T-cell (primary cell): ENCODE data around the gene CUBN. TPM values are rescaled to one million over a fixed set of nuclear protein-coding genes. Genes with fewer than 3 reads are reported as not detected.

Experiments
- ATAC-seq, 4 experiments: fragments of 200-7000 bp in 3 of 4; fragments of 150-1000 bp in 1 of 4; cut with Tn5 transposase; replicated peaks in 1 of 4; 1 replicate in 3 of 4; 2 replicates in 1 of 4; pipeline ENCODE4 v1.10.0; 2021; ENCODE audit warnings: moderate library complexity in 3 of 4, mild to moderate bottlenecking in 2 of 4, moderate number of reproducible peaks in 1 of 4
- CTCF ChIA-PET, 2 donors: fragments of 300-600 bp; sonication (Branson Sonifier 250); formaldehyde crosslinking; loops; one replicate each; lab custom pipeline; 2022; ENCODE audit warnings: antibody characterized with exemption in 2 of 2; lab: Charles Lee
- POLR2A ChIA-PET, 2 donors: fragments of 300-600 bp; sonication (Branson Sonifier 250); formaldehyde crosslinking; loops; one replicate each; lab custom pipeline; 2022; ENCODE audit warnings: antibody characterized with exemption in 2 of 2; lab: Charles Lee
- DNase-seq, 35 experiments: peaks; one replicate each; pipeline versions ENCODE4 v3.0.0 to v3.0.0-alpha.2; 2013 to 2023
- H3K27ac ChIP-seq: one replicate; pipeline ENCODE4 v1.5.1; 2013; ENCODE audit warnings: low read length
- H3K27me3 ChIP-seq, 2 experiments: replicated peaks in 1 of 2; 1 replicate in 1 of 2; 2 replicates in 1 of 2; pipeline versions ENCODE4 v1.6.1 to v1.7.0; 2013; ENCODE audit warnings: low read length in 1 of 2, mixed read lengths in 1 of 2; ENCODE audit not compliant: control insufficient read depth in 2 of 2, insufficient read depth in 2 of 2; ENCODE audit errors: extremely low read depth in 1 of 2
- H3K36me3 ChIP-seq, 2 donors: 1 replicate in 1 of 2; 2 replicates in 1 of 2; pipeline versions ENCODE4 v1.6.1 to v1.7.0; 2013; ENCODE audit warnings: low read length in 1 of 2; ENCODE audit not compliant: control insufficient read depth in 2 of 2, insufficient read depth in 1 of 2; ENCODE audit errors: extremely low read depth in 1 of 2
- H3K4me1 ChIP-seq, 2 experiments: 1 replicate in 1 of 2; 2 replicates in 1 of 2; pipeline versions ENCODE4 v1.6.1 to v1.7.0; 2013; ENCODE audit warnings: low read length in 2 of 2, mixed read lengths in 1 of 2; ENCODE audit not compliant: insufficient read depth in 2 of 2, control insufficient read depth in 1 of 2; ENCODE audit errors: extremely low read depth in 1 of 2
- H3K4me3 ChIP-seq, 2 donors: 1 replicate in 1 of 2; 2 replicates in 1 of 2; pipeline versions ENCODE4 v1.5.1 to v1.7.0; 2013; ENCODE audit warnings: mild to moderate bottlenecking in 2 of 2, low read length in 1 of 2, moderate library complexity in 1 of 2; ENCODE audit not compliant: control insufficient read depth in 1 of 2; ENCODE audit errors: extremely low read depth in 1 of 2
- H3K9me3 ChIP-seq: 2 replicates; pipeline ENCODE4 v1.7.0; 2013
- H3K27ac Mint-ChIP-seq, 2 donors: one replicate each; pipeline ENCODE4 v1.8.0; 2020 to 2021; ENCODE audit warnings: mild to moderate bottlenecking in 2 of 2, mixed read lengths in 2 of 2
- H3K27me3 Mint-ChIP-seq, 2 donors: one replicate each; pipeline ENCODE4 v1.8.0; 2021 to 2022; ENCODE audit warnings: mixed read lengths in 2 of 2
- H3K36me3 Mint-ChIP-seq: one replicate; pipeline ENCODE4 v1.8.0; 2021; ENCODE audit warnings: mixed read lengths
- H3K4me1 Mint-ChIP-seq, 3 donors: one replicate each; pipeline ENCODE4 v1.8.0; 2020 to 2022; ENCODE audit warnings: mixed read lengths in 3 of 3, mild to moderate bottlenecking in 1 of 3
- H3K4me3 Mint-ChIP-seq, 3 donors: one replicate each; pipeline ENCODE4 v1.8.0; 2020 to 2022; ENCODE audit warnings: mild to moderate bottlenecking in 3 of 3, mixed read lengths in 3 of 3, moderate library complexity in 3 of 3
- H3K9me3 Mint-ChIP-seq, 3 donors: one replicate each; pipeline ENCODE4 v1.8.0; 2020 to 2022; ENCODE audit warnings: mixed read lengths in 3 of 3
- WGBS: methylation state at CpG from one replicate; pipeline ENCODE4 v1.1.5; 2013; ENCODE audit warnings: missing lambda C conversion rate; ENCODE audit not compliant: insufficient coverage; 5-methylcytosine and 5-hydroxymethylcytosine counted together
- total RNA-seq, 35 experiments: library from RNA in 6 of 35; stranded (reverse) in 6 of 35; fragments of 120-200 nt in 1 of 35; gene quantifications; one replicate each; pipeline versions ENCODE4 v1.2.1 to v1.2.4 and lab custom pipeline; 2013 to 2026

Gene CUBN
- total RNA-seq, 5 donors from 2014 or later (not counting 1 experiment from before 2014, with no cell fraction given): 6.3 to 11.4 (median 8.6) TPM

DNA sequence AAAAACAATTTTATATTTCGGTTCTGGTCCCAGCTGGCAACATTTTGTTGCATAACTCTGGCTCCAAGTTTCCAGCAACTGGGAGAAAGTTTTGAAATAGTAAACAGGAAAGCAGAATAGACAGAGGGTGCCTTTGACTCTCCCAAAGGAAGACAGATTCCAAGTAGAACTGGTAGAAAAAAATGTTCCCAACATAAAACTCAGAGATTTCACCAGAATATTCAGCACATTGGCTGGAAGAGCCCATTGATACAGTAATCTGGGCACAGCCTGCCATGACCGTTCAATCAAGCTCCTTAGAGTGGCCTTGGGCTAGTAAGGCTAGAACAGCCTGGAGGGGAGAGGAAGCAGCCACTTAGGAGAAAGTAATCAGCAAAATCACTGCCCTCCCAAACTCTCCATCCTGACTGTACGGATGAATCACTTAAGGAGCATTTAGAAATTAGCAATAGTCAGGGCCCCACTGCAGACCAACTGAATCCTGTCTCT lies 120.4 kb downstream of the CUBN start:
- Histone ChIP-seq H3K27me3 (no peaks in the 10 kb centered on the region), H3K36me3 (no peaks in the 10 kb centered on the region), H3K27ac (no peak overlapping the region), H3K4me3 (no peak overlapping the region), H3K4me1 (peaks cover 19 to 23% of the 10 kb centered on the region in 2 experiments), H3K9me3 (no peaks in the 10 kb centered on the region)
- Mint-ChIP-seq H3K36me3 (peaks cover 12% of the 10 kb centered on the region), H3K27ac (no peak overlapping the region), H3K27me3 (no peaks in the 10 kb centered on the region), H3K9me3 (no peaks in the 10 kb centered on the region), H3K4me1 (peaks cover 45 to 54% (median 50%) of the 10 kb centered on the region in 3 donors), H3K4me3 (no peak overlapping the region)
- 94% methylated on average over 2 of the region's 3 CpGs for WGBS
- no peak for ATAC-seq
- POLR2A ChIA-PET: no interaction called here
- DNase-seq: no peak
- CTCF ChIA-PET: no interaction called here

DNA sequence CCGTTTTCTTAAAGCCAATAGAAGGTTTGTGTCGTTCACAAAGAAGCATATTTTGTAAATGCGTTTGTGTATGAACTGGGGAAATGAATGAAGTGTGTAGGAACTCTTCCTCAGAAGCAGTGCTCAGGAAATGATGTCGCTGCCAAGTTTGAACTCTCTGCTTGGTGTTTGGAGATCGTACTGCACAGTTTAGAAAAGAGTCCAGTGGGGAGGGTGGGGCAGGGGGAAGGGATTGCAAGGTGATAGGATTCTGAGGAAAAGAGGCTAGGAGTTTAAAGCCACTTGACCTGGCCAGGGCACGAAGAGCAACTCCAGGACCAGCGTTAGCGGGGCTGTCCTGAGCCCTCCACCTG lies 122.2 kb downstream of the CUBN start:
- Mint-ChIP-seq H3K9me3 (no peaks in the 10 kb centered on the region), H3K4me3 (peak overlapping the region in 1 of 3 donors; percentile 57), H3K4me1 (peaks cover 51 to 60% (median 59%) of the 10 kb centered on the region in 3 donors), H3K27ac (peak overlapping the region; percentile 57 to 73), H3K27me3 (no peaks in the 10 kb centered on the region), H3K36me3 (peaks cover 10% of the 10 kb centered on the region)
- POLR2A ChIA-PET: no interaction called here
- no peaks in the 10 kb centered on the region for H3K36me3 ChIP-seq
- CTCF ChIA-PET: no interaction called here
- DNase-seq: peak in 1 of 35 experiments; percentile 25
- no peaks in the 10 kb centered on the region for H3K27me3 ChIP-seq
- no peak overlapping the region for H3K4me3 ChIP-seq
- H3K9me3 ChIP-seq: no peaks in the 10 kb centered on the region
- peak in 2 of 4 experiments; percentile 10 to 26 for ATAC-seq
- H3K4me1 ChIP-seq: peaks cover 28 to 31% of the 10 kb centered on the region in 2 experiments
- WGBS: 56% methylated on average over 8 of the region's 8 CpGs
- no peak overlapping the region for H3K27ac ChIP-seq

- H3K4me3 ChIP-seq: no peak overlapping the region
- no peaks in the 10 kb centered on the region for H3K27me3 Mint-ChIP-seq
- no peaks in the 10 kb centered on the region for H3K27me3 ChIP-seq
- DNase-seq: peak in 7 of 35 experiments; percentile 20 to 48 (median 24)
- peaks cover 57 to 66% (median 65%) of the 10 kb centered on the region in 3 donors for H3K4me1 Mint-ChIP-seq
- peak overlapping the region in 1 of 3 donors; percentile 57 for H3K4me3 Mint-ChIP-seq
- no peaks in the 10 kb centered on the region for H3K9me3 ChIP-seq
- H3K36me3 ChIP-seq: no peaks in the 10 kb centered on the region
- H3K4me1 ChIP-seq: peaks cover 34 to 36% of the 10 kb centered on the region in 2 experiments
- H3K27ac Mint-ChIP-seq: peak overlapping the region; percentile 73 to 77
- CTCF ChIA-PET: interaction anchor here in 1 of 2 donors (1.6 kb wide), 1 partner anchor 15 kb away, joined by 4 read pairs; no protein-coding TSS in a partner anchor
- no peak overlapping the region for H3K27ac ChIP-seq
- H3K9me3 Mint-ChIP-seq: no peaks in the 10 kb centered on the region
- 66% methylated on average over 6 of the region's 12 CpGs for WGBS
- ATAC-seq: peak in 2 of 4 experiments; percentile 17 to 18
- H3K36me3 Mint-ChIP-seq: peaks cover 10% of the 10 kb centered on the region
- POLR2A ChIA-PET: interaction anchor here in 1 of 2 donors (0.7 kb wide), 1 partner anchor 16 kb away, joined by 4 read pairs; no protein-coding TSS in a partner anchor
Observed at GRCh38 chr10:17006631-17007417, 122.8 kb downstream of the CUBN start.

DNA sequence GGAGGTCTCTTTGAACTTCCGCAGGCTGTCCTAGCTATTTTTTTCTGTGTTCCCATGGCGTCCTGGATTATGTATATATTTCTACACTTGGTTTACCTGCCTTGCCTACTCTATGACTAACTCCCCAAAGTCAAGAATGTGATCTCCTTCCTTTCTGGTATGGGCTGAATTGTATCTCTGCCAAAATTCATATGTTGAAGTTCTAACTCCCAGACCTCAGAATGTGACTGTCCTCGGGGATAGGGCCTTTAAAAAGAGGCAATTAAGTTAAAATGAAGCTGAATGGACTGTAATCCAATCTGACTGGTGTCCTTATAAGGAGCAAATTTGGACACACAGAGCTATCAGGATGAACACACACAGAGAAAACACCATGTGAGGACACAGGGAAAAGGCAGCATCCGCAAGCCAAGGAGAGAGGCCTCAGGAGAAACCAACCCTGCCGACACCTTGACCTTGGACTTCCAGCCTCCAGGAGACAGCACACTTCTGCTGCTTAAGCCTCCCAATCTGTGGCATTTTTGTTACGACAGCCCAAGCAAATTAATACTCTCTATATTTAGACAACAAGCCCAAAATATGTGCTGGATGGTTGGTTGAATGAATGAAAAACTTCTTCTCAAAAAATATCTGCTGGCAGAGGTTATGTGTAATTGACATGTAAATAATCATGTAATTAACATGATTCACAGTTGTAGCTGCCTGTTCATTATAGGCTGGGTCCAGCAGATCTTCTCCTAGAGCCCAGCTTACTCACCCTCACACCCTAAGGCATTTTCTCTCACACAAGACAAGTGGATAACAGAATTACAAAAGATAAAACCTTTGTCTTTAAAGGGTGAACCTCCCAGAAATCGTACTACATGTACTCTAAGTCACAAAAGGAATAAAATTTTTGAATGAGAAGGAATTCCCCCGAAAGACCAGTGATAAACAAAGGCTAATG lies 123.7 kb downstream of the CUBN start:
- no peaks in the 10 kb centered on the region for H3K9me3 Mint-ChIP-seq
- Histone ChIP-seq H3K4me1 (peaks cover 39 to 43% of the 10 kb centered on the region in 2 experiments), H3K27me3 (no peaks in the 10 kb centered on the region), H3K9me3 (no peaks in the 10 kb centered on the region), H3K36me3 (no peaks in the 10 kb centered on the region), H3K4me3 (no peak overlapping the region), H3K27ac (no peak overlapping the region)
- DNase-seq (no peak), ATAC-seq (no peak)
- peaks cover 59 to 75% (median 74%) of the 10 kb centered on the region in 3 donors for H3K4me1 Mint-ChIP-seq
- ChIA-PET CTCF (interaction anchor here (1.4 to 1.6 kb wide), 2 partner anchors 14 to 16 kb away, joined by 3 to 4 read pairs; no protein-coding TSS in a partner anchor), POLR2A (interaction anchor here (0.5 to 0.9 kb wide), 3 partner anchors 8 to 19 kb away, joined by 3 to 4 read pairs (median 4); no protein-coding TSS in a partner anchor)
- peaks cover 2% of the 10 kb centered on the region for H3K36me3 Mint-ChIP-seq
- 0% methylated on average over 1 of the region's 8 CpGs for WGBS
- no peaks in the 10 kb centered on the region for H3K27me3 Mint-ChIP-seq
- peak overlapping the region in 1 of 3 donors; percentile 57 for H3K4me3 Mint-ChIP-seq
- H3K27ac Mint-ChIP-seq: peak overlapping the region; percentile 10 to 77

DNA sequence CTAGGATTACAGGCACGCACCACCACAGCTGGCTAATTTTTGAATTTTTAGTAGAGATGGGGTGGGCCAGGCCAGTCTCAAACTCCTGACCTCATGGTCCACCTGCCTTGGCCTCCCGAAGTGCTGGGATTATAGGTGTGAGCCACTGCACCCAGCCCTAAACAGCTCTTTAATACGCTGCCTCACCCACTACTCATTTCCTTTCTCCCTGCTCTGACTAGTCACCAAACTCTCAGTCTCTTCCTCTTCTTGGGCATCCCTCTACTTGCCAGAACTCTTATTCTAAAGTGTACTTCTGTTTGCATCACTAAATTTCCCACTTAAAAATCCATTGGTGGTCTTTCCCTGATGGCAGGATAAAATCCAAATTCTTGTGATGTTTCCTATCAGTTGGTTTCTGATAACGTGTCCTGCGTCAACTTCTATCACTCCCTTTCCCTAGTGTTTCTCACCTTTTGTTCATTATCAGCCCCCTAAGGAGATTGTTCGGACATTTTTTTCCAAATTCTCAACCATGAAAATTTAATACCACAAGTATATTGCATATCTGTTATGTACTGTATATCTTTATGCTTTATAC lies 124.7 kb downstream of the CUBN start:
- ChIA-PET POLR2A (interaction anchor here in 1 of 2 donors (0.9 to 1.1 kb wide), 2 partner anchors 20 to 196 kb away, joined by 3 read pairs; no protein-coding TSS in a partner anchor), CTCF (interaction anchor here in 1 of 2 donors (0.6 to 1.4 kb wide), 4 partner anchors 15 to 255 kb away, joined by 3 read pairs; partner anchors contain the start of gene RSU1)
- ATAC-seq (no peak), DNase-seq (no peak)
- no peak overlapping the region for H3K4me3 ChIP-seq
- WGBS: 93% methylated on average over 3 of the region's 6 CpGs
- H3K4me1 ChIP-seq: peaks cover 39 to 44% of the 10 kb centered on the region in 2 experiments
- no peaks in the 10 kb centered on the region for H3K27me3 Mint-ChIP-seq
- no peaks in the 10 kb centered on the region for H3K9me3 Mint-ChIP-seq
- H3K9me3 ChIP-seq: no peaks in the 10 kb centered on the region
- no peak overlapping the region for H3K27ac ChIP-seq
- no peaks in the 10 kb centered on the region for H3K36me3 ChIP-seq
- H3K4me3 Mint-ChIP-seq: no peak overlapping the region
- H3K27me3 ChIP-seq: no peaks in the 10 kb centered on the region
- no peaks in the 10 kb centered on the region for H3K36me3 Mint-ChIP-seq
- H3K4me1 Mint-ChIP-seq: peaks cover 57 to 79% (median 74%) of the 10 kb centered on the region in 3 donors
- peak overlapping the region in 1 of 2 donors; percentile 41 for H3K27ac Mint-ChIP-seq
